ENCODE results near the gene SLC29A4.
"Not testable (repeated sequence)": the region's sequence is repeated elsewhere in the genome, so short reads cannot be mapped to it uniquely, and the experiment has no call there.

The SLC29A4 gene

GRCh38 chr7:5274441-5274840 is 8.3 kb upstream of the SLC29A4 start:
- no peak for DNase-seq (ENCODE audit: low read depth in 3 of 3, low spot score in 1 of 3)

- DNase-seq (ENCODE audit: low read depth in 3 of 3, low spot score in 1 of 3), result not testable (repeated sequence)
Measured at GRCh38 chr7:5274985-5275431, 7.7 kb upstream of the SLC29A4 start.

- DNase-seq (ENCODE audit: low read depth in 3 of 3, low spot score in 1 of 3), result not testable (repeated sequence)
Measured at GRCh38 chr7:5275510-5275909, 7.2 kb upstream of the SLC29A4 start.

- DNase-seq (ENCODE audit: low read depth in 3 of 3, low spot score in 1 of 3), result not testable (repeated sequence)
Measured at GRCh38 chr7:5276123-5276522, 6.6 kb upstream of the SLC29A4 start.

- DNase-seq (ENCODE audit: low read depth in 3 of 3, low spot score in 1 of 3), result no peak
Measured at GRCh38 chr7:5276611-5277010, 6.1 kb upstream of the SLC29A4 start.

- no peak for DNase-seq (ENCODE audit: low read depth in 3 of 3, low spot score in 1 of 3)
Measured at GRCh38 chr7:5278766-5279165, 4.0 kb upstream of the SLC29A4 start.

- DNase-seq (ENCODE audit: low read depth in 3 of 3, low spot score in 1 of 3), result no peak
Measured at GRCh38 chr7:5279734-5280133, 3.0 kb upstream of the SLC29A4 start.

- not testable (repeated sequence) for DNase-seq (ENCODE audit: low read depth in 3 of 3, low spot score in 1 of 3)
Measured at GRCh38 chr7:5281598-5282500, 894 bp upstream of the SLC29A4 start.

GRCh38 chr7:5283421-5284303 is 919 bp downstream of the SLC29A4 start:
- no peak for DNase-seq (ENCODE audit: low read depth in 3 of 3, low spot score in 1 of 3)

GRCh38 chr7:5284304-5285281 is 1.9 kb downstream of the SLC29A4 start:
- no peak for DNase-seq (ENCODE audit: low read depth in 3 of 3, low spot score in 1 of 3)

GRCh38 chr7:5286933-5287332 is 4.2 kb downstream of the SLC29A4 start:
- no peak for DNase-seq (ENCODE audit: low read depth in 3 of 3, low spot score in 1 of 3)

- not testable (repeated sequence) for DNase-seq (ENCODE audit: low read depth in 3 of 3, low spot score in 1 of 3)
Measured at GRCh38 chr7:5287373-5287772, 4.6 kb downstream of the SLC29A4 start.

- no peak for DNase-seq (ENCODE audit: low read depth in 3 of 3, low spot score in 1 of 3)
Measured at GRCh38 chr7:5287802-5288201, 5.1 kb downstream of the SLC29A4 start.

- DNase-seq (ENCODE audit: low read depth in 3 of 3, low spot score in 1 of 3), result not testable (repeated sequence)
Measured at GRCh38 chr7:5288560-5288959, 5.8 kb downstream of the SLC29A4 start.

GRCh38 chr7:5289355-5289754 is 6.6 kb downstream of the SLC29A4 start:
- no peak for DNase-seq (ENCODE audit: low read depth in 3 of 3, low spot score in 1 of 3)

GRCh38 chr7:5291301-5291700 is 8.6 kb downstream of the SLC29A4 start:
- no peak for DNase-seq (ENCODE audit: low read depth in 3 of 3, low spot score in 1 of 3)

- not testable (repeated sequence) for DNase-seq (ENCODE audit: low read depth in 3 of 3, low spot score in 1 of 3)
Measured at GRCh38 chr7:5291711-5292335, 9.1 kb downstream of the SLC29A4 start.

GRCh38 chr7:5294169-5294987 is 11.6 kb downstream of the SLC29A4 start:
- no peak for DNase-seq (ENCODE audit: low read depth in 3 of 3, low spot score in 1 of 3)
